WTC11 (cell line): ENCODE measurements around the gene SSH3. TPM values are rescaled to one million over a fixed set of nuclear protein-coding genes. Genes with fewer than 3 reads are reported as not detected.

Experiments used
- ATAC-seq: fragments of 200-7000 bp; cut with Tn5 transposase; 2 replicates; pipeline ENCODE4 v1.10.0; 2021; ENCODE audit warnings: mild to moderate bottlenecking, moderate library complexity
- CTCF ChIA-PET: fragments of 300-600 bp; sonication (Branson Sonifier 250); formaldehyde crosslinking; loops from one replicate; lab custom pipeline; 2021; ENCODE audit warnings: antibody characterized with exemption; lab: Charles Lee
- POLR2A ChIA-PET: fragments of 350-600 bp; sonication (Branson Sonifier 250); formaldehyde crosslinking; loops from one replicate; lab custom pipeline; 2021; ENCODE audit warnings: antibody characterized with exemption; lab: Charles Lee
- DNase-seq: peaks from one replicate; pipeline ENCODE4 v3.0.0; 2021; ENCODE audit warnings: low spot score
- H3K27ac Mint-ChIP-seq: 2 replicates; pipeline ENCODE4 v1.8.0; 2021; ENCODE audit warnings: mixed read lengths
- H3K27me3 Mint-ChIP-seq: 2 replicates; pipeline ENCODE4 v1.8.0; 2021; ENCODE audit warnings: low read depth, mild to moderate bottlenecking, moderate library complexity, mixed read lengths
- H3K36me3 Mint-ChIP-seq: 2 replicates; pipeline ENCODE4 v1.8.0; 2021; ENCODE audit warnings: mixed read lengths
- H3K4me1 Mint-ChIP-seq: 2 replicates; pipeline ENCODE4 v1.8.0; 2022; ENCODE audit warnings: mixed read lengths
- H3K4me3 Mint-ChIP-seq: 2 replicates; pipeline ENCODE4 v1.8.0; 2021; ENCODE audit warnings: mild to moderate bottlenecking, moderate library complexity, mixed read lengths
- H3K9me3 Mint-ChIP-seq: 2 replicates; pipeline ENCODE4 v1.8.0; 2021; ENCODE audit warnings: mixed read lengths
- ATF3 ChIP-seq: sonication (generic); formaldehyde crosslinking; conservative IDR thresholded peaks from 2 replicates; pipeline ENCODE4 v1.8.1; 2022; ENCODE audit warnings: mild to moderate bottlenecking, missing genetic modification reagents
- CREM ChIP-seq: sonication (generic); formaldehyde crosslinking; IDR thresholded peaks from 2 replicates; pipeline ENCODE4 v1.8.1; 2022; ENCODE audit warnings: mild to moderate bottlenecking, missing genetic modification reagents, moderate library complexity
- CTCF ChIP-seq: fragments of 200-600 bp; IDR thresholded peaks from 2 replicates; pipeline ENCODE4 v1.8.0; 2022; ENCODE audit warnings: antibody characterized with exemption
- GTF2I ChIP-seq: fragments of 250-450 bp; sonication (Bioruptor Pico); conservative IDR thresholded peaks from 2 replicates; pipeline ENCODE4 v1.4.0; 2021; ENCODE audit warnings: mild to moderate bottlenecking
- NFE2L1 ChIP-seq: sonication (generic); formaldehyde crosslinking; IDR thresholded peaks from 2 replicates; pipeline ENCODE4 v1.8.1; 2023; ENCODE audit warnings: missing genetic modification reagents
- NR2C2 ChIP-seq: sonication (generic); formaldehyde crosslinking; IDR thresholded peaks from 2 replicates; pipeline ENCODE4 v1.8.0; 2022; ENCODE audit warnings: mild to moderate bottlenecking, missing genetic modification reagents
- OVOL2 ChIP-seq: fragments of 250-450 bp; sonication (Bioruptor Pico); IDR thresholded peaks from 2 replicates; pipeline ENCODE4 v1.9.0; 2021; ENCODE audit warnings: mild to moderate bottlenecking, borderline replicate concordance
- TEAD1 ChIP-seq: sonication (generic); formaldehyde crosslinking; IDR thresholded peaks from 2 replicates; pipeline ENCODE4 v1.8.0; 2022; ENCODE audit warnings: mild to moderate bottlenecking, missing genetic modification reagents
- ZNF416 ChIP-seq: fragments of 250-450 bp; sonication (Bioruptor Pico); IDR thresholded peaks from 2 replicates; pipeline ENCODE4 v1.9.0; 2021; ENCODE audit warnings: mild to moderate bottlenecking, inconsistent platforms
- ZNF425 ChIP-seq: fragments of 250-450 bp; sonication (Bioruptor Pico); conservative IDR thresholded peaks from 2 replicates; pipeline ENCODE4 v1.9.0; 2021; ENCODE audit warnings: mild to moderate bottlenecking
- ZNF671 ChIP-seq: fragments of 250-450 bp; sonication (Bioruptor Pico); IDR thresholded peaks from 2 replicates; pipeline ENCODE4 v1.8.0; 2021; ENCODE audit warnings: mild to moderate bottlenecking
- total RNA-seq: library from RNA; stranded (reverse); gene quantifications from 3 replicates; pipeline ENCODE4 v1.2.3, GENCODE V29; 2021
- TF ChIP-seq, protein P1 (sequence below): sonication (generic); formaldehyde crosslinking; IDR thresholded peaks from 2 replicates; pipeline ENCODE4 v1.8.1; 2022; ENCODE audit warnings: mild to moderate bottlenecking, missing genetic modification reagents, moderate library complexity, borderline replicate concordance
- TF ChIP-seq, protein P2 (sequence below): sonication (generic); formaldehyde crosslinking; IDR thresholded peaks from 2 replicates; pipeline ENCODE4 v1.8.1; 2023; ENCODE audit warnings: mild to moderate bottlenecking, missing genetic modification reagents, moderate library complexity
- TF ChIP-seq, protein P3 (sequence below): sonication (generic); formaldehyde crosslinking; IDR thresholded peaks from 2 replicates; pipeline ENCODE4 v1.8.1; 2023; ENCODE audit warnings: mild to moderate bottlenecking, missing genetic modification reagents, borderline replicate concordance

Gene SSH3
- total RNA-seq, 1 experiment from 2014 or later, result 42.3 TPM

- DNase-seq, result peak; percentile 11
- H3K4me1 Mint-ChIP-seq, result peaks cover 59% of the 10 kb centered on the region
Observed at GRCh38 chr11:67273260-67273990, 29.9 kb upstream of the SSH3 start.

More at GRCh38 chr11:67273260-67273990, 29.9 kb upstream of the SSH3 start:
- Mint-ChIP-seq H3K27me3 (no peaks in the 10 kb centered on the region), H3K9me3 (no peaks in the 10 kb centered on the region), H3K36me3 (no peaks in the 10 kb centered on the region), H3K27ac (no peak overlapping the region), H3K4me3 (no peak overlapping the region)
- TF ChIP-seq ATF3 (CRISPR knock-in tag) (no peak), ZNF425 (CRISPR knock-in tag) (no peak), GTF2I (no peak), OVOL2 (no peak), ZNF416 (CRISPR knock-in tag) (no peak), ZNF671 (CRISPR knock-in tag) (no peak), TEAD1 (CRISPR knock-in tag) (no peak), CTCF (no peak), NFE2L1 (CRISPR knock-in tag) (no peak), NR2C2 (CRISPR knock-in tag) (no peak), CREM (CRISPR knock-in tag) (no peak)
- TF ChIP-seq, protein P1, sequence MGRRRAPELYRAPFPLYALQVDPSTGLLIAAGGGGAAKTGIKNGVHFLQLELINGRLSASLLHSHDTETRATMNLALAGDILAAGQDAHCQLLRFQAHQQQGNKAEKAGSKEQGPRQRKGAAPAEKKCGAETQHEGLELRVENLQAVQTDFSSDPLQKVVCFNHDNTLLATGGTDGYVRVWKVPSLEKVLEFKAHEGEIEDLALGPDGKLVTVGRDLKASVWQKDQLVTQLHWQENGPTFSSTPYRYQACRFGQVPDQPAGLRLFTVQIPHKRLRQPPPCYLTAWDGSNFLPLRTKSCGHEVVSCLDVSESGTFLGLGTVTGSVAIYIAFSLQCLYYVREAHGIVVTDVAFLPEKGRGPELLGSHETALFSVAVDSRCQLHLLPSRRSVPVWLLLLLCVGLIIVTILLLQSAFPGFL (CRISPR knock-in tag), result no peak
- TF ChIP-seq, protein P2, sequence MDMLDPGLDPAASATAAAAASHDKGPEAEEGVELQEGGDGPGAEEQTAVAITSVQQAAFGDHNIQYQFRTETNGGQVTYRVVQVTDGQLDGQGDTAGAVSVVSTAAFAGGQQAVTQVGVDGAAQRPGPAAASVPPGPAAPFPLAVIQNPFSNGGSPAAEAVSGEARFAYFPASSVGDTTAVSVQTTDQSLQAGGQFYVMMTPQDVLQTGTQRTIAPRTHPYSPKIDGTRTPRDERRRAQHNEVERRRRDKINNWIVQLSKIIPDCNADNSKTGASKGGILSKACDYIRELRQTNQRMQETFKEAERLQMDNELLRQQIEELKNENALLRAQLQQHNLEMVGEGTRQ, result no peak
- TF ChIP-seq, protein P3, sequence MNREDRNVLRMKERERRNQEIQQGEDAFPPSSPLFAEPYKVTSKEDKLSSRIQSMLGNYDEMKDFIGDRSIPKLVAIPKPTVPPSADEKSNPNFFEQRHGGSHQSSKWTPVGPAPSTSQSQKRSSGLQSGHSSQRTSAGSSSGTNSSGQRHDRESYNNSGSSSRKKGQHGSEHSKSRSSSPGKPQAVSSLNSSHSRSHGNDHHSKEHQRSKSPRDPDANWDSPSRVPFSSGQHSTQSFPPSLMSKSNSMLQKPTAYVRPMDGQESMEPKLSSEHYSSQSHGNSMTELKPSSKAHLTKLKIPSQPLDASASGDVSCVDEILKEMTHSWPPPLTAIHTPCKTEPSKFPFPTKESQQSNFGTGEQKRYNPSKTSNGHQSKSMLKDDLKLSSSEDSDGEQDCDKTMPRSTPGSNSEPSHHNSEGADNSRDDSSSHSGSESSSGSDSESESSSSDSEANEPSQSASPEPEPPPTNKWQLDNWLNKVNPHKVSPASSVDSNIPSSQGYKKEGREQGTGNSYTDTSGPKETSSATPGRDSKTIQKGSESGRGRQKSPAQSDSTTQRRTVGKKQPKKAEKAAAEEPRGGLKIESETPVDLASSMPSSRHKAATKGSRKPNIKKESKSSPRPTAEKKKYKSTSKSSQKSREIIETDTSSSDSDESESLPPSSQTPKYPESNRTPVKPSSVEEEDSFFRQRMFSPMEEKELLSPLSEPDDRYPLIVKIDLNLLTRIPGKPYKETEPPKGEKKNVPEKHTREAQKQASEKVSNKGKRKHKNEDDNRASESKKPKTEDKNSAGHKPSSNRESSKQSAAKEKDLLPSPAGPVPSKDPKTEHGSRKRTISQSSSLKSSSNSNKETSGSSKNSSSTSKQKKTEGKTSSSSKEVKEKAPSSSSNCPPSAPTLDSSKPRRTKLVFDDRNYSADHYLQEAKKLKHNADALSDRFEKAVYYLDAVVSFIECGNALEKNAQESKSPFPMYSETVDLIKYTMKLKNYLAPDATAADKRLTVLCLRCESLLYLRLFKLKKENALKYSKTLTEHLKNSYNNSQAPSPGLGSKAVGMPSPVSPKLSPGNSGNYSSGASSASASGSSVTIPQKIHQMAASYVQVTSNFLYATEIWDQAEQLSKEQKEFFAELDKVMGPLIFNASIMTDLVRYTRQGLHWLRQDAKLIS (CRISPR knock-in tag), result no peak
- ATAC-seq, result no peak
- ChIA-PET CTCF (interaction anchor here (0.7 to 1.9 kb wide), 2 partner anchors 12 to 30 kb away, joined by 4 to 7 read pairs; partner anchors contain the start of gene SSH3), POLR2A (no interaction called here)
